Endothelial cell of umbilical vein (primary cell): Measurements from ENCODE around the gene SUPT3H. TPM values are rescaled to one million over a fixed set of nuclear protein-coding genes. Genes with fewer than 3 reads are reported as not detected.

ENCODE experiments used
- BruUV-seq: library from RNA; stranded (reverse); fragments of 400-500 nt; replicated peaks from 2 replicates; lab custom pipeline; 2021; lab: Mats Ljungman, UMichigan
- CTCF ChIA-PET: fragments of 300-600, 350-600 bp; sonication (Branson Sonifier 250); formaldehyde crosslinking; loops from one replicate; lab custom pipeline; 2021; ENCODE audit warnings: antibody characterized with exemption, inconsistent platforms; lab: Charles Lee
- POLR2A ChIA-PET: fragments of 300-600, 350-600 bp; sonication (Branson Sonifier 250); formaldehyde crosslinking; loops from one replicate; lab custom pipeline; 2021; ENCODE audit warnings: antibody characterized with exemption, inconsistent platforms; lab: Charles Lee
- DNase-seq: peaks from one replicate; pipeline ENCODE4 v3.0.0-alpha.2; 2011; ENCODE audit warnings: low read depth, low spot score
- FAIRE-seq: peaks from 2 replicates; lab custom pipeline; 2011; peaks lifted over from hg19 to GRCh38; lab: Jason Lieb, UNC
- H2AFZ ChIP-seq: 2 replicates; pipeline ENCODE4 v1.6.0; 2012; ENCODE audit warnings: low read depth, low read length, control low read depth, inconsistent platforms
- H3K27ac ChIP-seq: 2 replicates; pipeline ENCODE4 v1.5.1; 2011; ENCODE audit warnings: low read depth, mild to moderate bottlenecking, control low read depth, low read length, moderate library complexity; ENCODE audit not compliant: insufficient read depth
- H3K27me3 ChIP-seq, 2 experiments: 2 replicates each; pipeline versions ENCODE4 v1.6.0 to v1.6.1; 2011; ENCODE audit warnings: low read length in 2 of 2, mixed read lengths in 1 of 2; ENCODE audit not compliant: control insufficient read depth in 2 of 2, insufficient read depth in 2 of 2
- H3K36me3 ChIP-seq, 2 experiments: 2 replicates in 1 of 2; 3 replicates in 1 of 2; pipeline ENCODE4 v1.5.1; 2011; ENCODE audit warnings: low read length in 2 of 2, mild to moderate bottlenecking in 1 of 2, moderate library complexity in 1 of 2; ENCODE audit not compliant: control insufficient read depth in 2 of 2, insufficient read depth in 2 of 2; ENCODE audit errors: extremely low read depth in 1 of 2
- H3K4me1 ChIP-seq: 3 replicates; pipeline ENCODE4 v1.5.1; 2011; ENCODE audit warnings: mild to moderate bottlenecking, low read length; ENCODE audit not compliant: control insufficient read depth, insufficient read depth; ENCODE audit errors: extremely low read depth
- H3K4me2 ChIP-seq: 2 replicates; pipeline ENCODE4 v1.6.1; 2011; ENCODE audit warnings: low read length, control low read depth, mixed read lengths; ENCODE audit not compliant: insufficient read depth
- H3K4me3 ChIP-seq, 3 experiments: fragments of 200-600 bp in 1 of 3; sonication (generic), shearing (Covaris generic) in 1 of 3; replicated peaks in 1 of 3; 2 replicates each; pipeline ENCODE4 v1.5.1; 2011 to 2016; ENCODE audit warnings: control low read depth in 3 of 3, low read length in 3 of 3, mild to moderate bottlenecking in 2 of 3, inconsistent platforms in 1 of 3, low read depth in 1 of 3, moderate library complexity in 1 of 3; ENCODE audit not compliant: insufficient read depth in 1 of 3
- H3K79me2 ChIP-seq: 2 replicates; pipeline ENCODE4 v1.6.0; 2012; ENCODE audit warnings: low read length, inconsistent platforms; ENCODE audit not compliant: control insufficient read depth, insufficient read depth
- H3K9ac ChIP-seq: replicated peaks from 2 replicates; pipeline ENCODE3; 2011; ENCODE audit warnings: low read length, control low read depth; ENCODE audit not compliant: insufficient read depth; ENCODE audit errors: extremely low read depth
- H3K9me1 ChIP-seq: replicated peaks from 3 replicates; pipeline ENCODE4 v1.6.0; 2011; ENCODE audit warnings: mild to moderate bottlenecking, low read length; ENCODE audit not compliant: control insufficient read depth, insufficient read depth; ENCODE audit errors: extremely low read depth
- H3K9me3 ChIP-seq: replicated peaks from 2 replicates; pipeline ENCODE4 v1.5.1; 2012; ENCODE audit warnings: low read length, inconsistent platforms; ENCODE audit not compliant: control insufficient read depth, insufficient read depth
- H4K20me1 ChIP-seq: replicated peaks from 2 replicates; pipeline ENCODE3; 2011; ENCODE audit warnings: mild to moderate bottlenecking, low read length; ENCODE audit not compliant: control insufficient read depth, insufficient read depth; ENCODE audit errors: extremely low read depth
- EZH2 ChIP-seq: IDR thresholded peaks from 2 replicates; pipeline ENCODE4 v1.6.1; 2012; ENCODE audit warnings: borderline replicate concordance, low read depth, mild to moderate bottlenecking, moderate library complexity, low read length, inconsistent platforms; ENCODE audit not compliant: severe bottlenecking
- FOS ChIP-seq: IDR thresholded peaks from 2 replicates; pipeline ENCODE4 v1.6.1; 2011; ENCODE audit warnings: mild to moderate bottlenecking, low read length, moderate library complexity, borderline replicate concordance; ENCODE audit not compliant: insufficient read depth
- GATA2 ChIP-seq: IDR thresholded peaks from 2 replicates; pipeline ENCODE4 v1.7.0; 2011; ENCODE audit warnings: low read depth, mild to moderate bottlenecking, moderate library complexity, mixed read lengths, low read length; ENCODE audit not compliant: insufficient read length, insufficient read depth
- JUN ChIP-seq: IDR thresholded peaks from 2 replicates; pipeline ENCODE4 v1.6.1; 2011; ENCODE audit warnings: borderline replicate concordance, low read depth; ENCODE audit not compliant: insufficient read length, insufficient read depth
- MAX ChIP-seq: IDR thresholded peaks from 2 replicates; pipeline ENCODE4 v1.6.1; 2011; ENCODE audit not compliant: insufficient read depth, insufficient read length
- MYC ChIP-seq: IDR thresholded peaks from one replicate; pipeline ENCODE4 v1.6.1; 2011; ENCODE audit warnings: mild to moderate bottlenecking, low read depth, low read length
- POLR2A ChIP-seq: IDR thresholded peaks from 2 replicates; pipeline ENCODE4 v1.6.1; 2012; ENCODE audit warnings: low read depth, mild to moderate bottlenecking, control low read depth, low read length
- POLR2AphosphoS5 ChIP-seq: IDR thresholded peaks from 2 replicates; pipeline ENCODE4 v1.6.1; 2012; ENCODE audit warnings: low read depth, mild to moderate bottlenecking, control low read depth, low read length, moderate library complexity; ENCODE audit not compliant: insufficient read depth
- dilution Hi-C: fragments of 300-500 bp; cut with MboI; formaldehyde crosslinking; loops from one replicate; pipeline ENCODE4 v1.15.0; 2019; ENCODE audit warnings: low sequenced_read_pairs; ENCODE audit not compliant: extremely low pct_ligation_motif_present
- intact Hi-C: fragments of 100-400 bp; cut with micrococcal nuclease; formaldehyde crosslinking; loops from one replicate; pipeline ENCODE4 v1.10.0; 2022
- polyA plus RNA-seq, 4 experiments: library from polyadenylated mRNA; depleted of rRNA in 3 of 4; stranded (reverse) in 3 of 4; unstranded in 1 of 4; fragments of >200 nt; gene quantifications; 2 replicates each; pipeline versions ENCODE4 v1.2.1 to v1.2.3, GENCODE V29; 2011 to 2012; ENCODE audit warnings: missing spikeins in 1 of 4
- total RNA-seq: library from RNA; stranded (reverse); gene quantifications from 2 replicates; pipeline ENCODE4 v1.2.3, GENCODE V29; 2021
- TF ChIP-seq, protein P1 (sequence below), 2 donors: IDR thresholded peaks; 1 replicate in 1 of 2; 2 replicates in 1 of 2; pipeline ENCODE4 v1.5.1; 2011; ENCODE audit warnings: low read length in 2 of 2, mild to moderate bottlenecking in 2 of 2, moderate library complexity in 2 of 2, control low read depth in 1 of 2, inconsistent platforms in 1 of 2, low read depth in 1 of 2; ENCODE audit not compliant: insufficient read depth in 1 of 2; ENCODE audit errors: extremely low read depth in 1 of 2

Gene SUPT3H
- total and polyA plus RNA-seq, 2 donors (not counting 3 experiments of a cell fraction or from before 2014, with no cell fraction given) = 8.3 to 9.8 TPM

- intact Hi-C loops = no loop called here
- dilution Hi-C loops = no loop called here
- no peaks in the 10 kb centered on the region for H3K79me2 ChIP-seq
- no peaks in the 10 kb centered on the region for H3K9me3 ChIP-seq
- CTCF ChIA-PET = interaction anchor here (1.2 to 2.1 kb wide), 2 partner anchors 9 to 19 kb away, joined by 3 to 8 read pairs; no protein-coding TSS in a partner anchor
- DNase-seq (no peak), FAIRE-seq (no peak)
- H3K4me2 ChIP-seq = no peak overlapping the region
- no peaks in the 10 kb centered on the region for H4K20me1 ChIP-seq
- no peak for TF ChIP-seq JUN
- no peak for TF ChIP-seq POLR2AphosphoS5
- TF ChIP-seq POLR2A = no peak
- TF ChIP-seq FOS = no peak
- no peak for TF ChIP-seq MYC
- no peak for TF ChIP-seq EZH2
- TF ChIP-seq GATA2 = no peak
- TF ChIP-seq MAX = no peak
- TF ChIP-seq, protein P1, sequence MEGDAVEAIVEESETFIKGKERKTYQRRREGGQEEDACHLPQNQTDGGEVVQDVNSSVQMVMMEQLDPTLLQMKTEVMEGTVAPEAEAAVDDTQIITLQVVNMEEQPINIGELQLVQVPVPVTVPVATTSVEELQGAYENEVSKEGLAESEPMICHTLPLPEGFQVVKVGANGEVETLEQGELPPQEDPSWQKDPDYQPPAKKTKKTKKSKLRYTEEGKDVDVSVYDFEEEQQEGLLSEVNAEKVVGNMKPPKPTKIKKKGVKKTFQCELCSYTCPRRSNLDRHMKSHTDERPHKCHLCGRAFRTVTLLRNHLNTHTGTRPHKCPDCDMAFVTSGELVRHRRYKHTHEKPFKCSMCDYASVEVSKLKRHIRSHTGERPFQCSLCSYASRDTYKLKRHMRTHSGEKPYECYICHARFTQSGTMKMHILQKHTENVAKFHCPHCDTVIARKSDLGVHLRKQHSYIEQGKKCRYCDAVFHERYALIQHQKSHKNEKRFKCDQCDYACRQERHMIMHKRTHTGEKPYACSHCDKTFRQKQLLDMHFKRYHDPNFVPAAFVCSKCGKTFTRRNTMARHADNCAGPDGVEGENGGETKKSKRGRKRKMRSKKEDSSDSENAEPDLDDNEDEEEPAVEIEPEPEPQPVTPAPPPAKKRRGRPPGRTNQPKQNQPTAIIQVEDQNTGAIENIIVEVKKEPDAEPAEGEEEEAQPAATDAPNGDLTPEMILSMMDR (IDR thresholded peaks at IDR 0.05; ENCODE audit: extremely low read depth in 1 of 2, insufficient read depth in 1 of 2, low read depth in 1 of 2, low read length in 2 of 2) = no peak
- H3K27ac ChIP-seq = no peak overlapping the region
- no peaks in the 10 kb centered on the region for H3K4me1 ChIP-seq
- H3K9me1 ChIP-seq = no peaks in the 10 kb centered on the region
- no TSS peak for BruUV-seq
- no peaks in the 10 kb centered on the region for H3K36me3 ChIP-seq
- H3K4me3 ChIP-seq = no peak overlapping the region
- no peak overlapping the region for H3K9ac ChIP-seq
- POLR2A ChIA-PET = no interaction called here
- no peak overlapping the region for H2AFZ ChIP-seq
- H3K27me3 ChIP-seq = no peaks in the 10 kb centered on the region
Measured at GRCh38 chr6:45002390-45003105, 375.2 kb downstream of the SUPT3H start.
